ENCODE results near the gene CAST. TPM values are rescaled to one million over a fixed set of nuclear protein-coding genes. Genes with fewer than 3 reads are reported as not detected.

The CAST gene
- polyA plus RNA-seq, 2 donors, result 205 to 245 TPM

GRCh38 chr5:96703384-96703920 is 41.3 kb downstream of the CAST start:
- Histone ChIP-seq H3K4me3 (ENCODE audit: low read depth in 1 of 2, low read length in 2 of 2) (peak overlapping the region; percentile 66 to 78), H3K27me3 (ENCODE audit: control insufficient read depth in 1 of 2, insufficient read depth in 2 of 2, low read length in 2 of 2) (no peaks in the 10 kb centered on the region), H3K27ac (ENCODE audit: low read depth in 2 of 2, low read length in 1 of 2) (peak overlapping the region; percentile 99), H3K4me1 (ENCODE audit: control insufficient read depth in 2 of 2, insufficient read depth in 2 of 2, low read length in 1 of 2) (peaks cover 0 to 4% of the 10 kb centered on the region in 2 donors), H3K36me3 (ENCODE audit: control insufficient read depth in 2 of 2, insufficient read depth in 2 of 2, low read length in 1 of 2) (peaks cover 0 to 4% of the 10 kb centered on the region in 2 donors), H3K9me3 (ENCODE audit: control insufficient read depth in 2 of 2, insufficient read depth in 1 of 2, low read depth in 1 of 2, low read length in 1 of 2) (no peaks in the 10 kb centered on the region)
- WGBS, 2 donors, result 10 to 12% methylated on average over 7 of the region's 7 CpGs

DNA sequence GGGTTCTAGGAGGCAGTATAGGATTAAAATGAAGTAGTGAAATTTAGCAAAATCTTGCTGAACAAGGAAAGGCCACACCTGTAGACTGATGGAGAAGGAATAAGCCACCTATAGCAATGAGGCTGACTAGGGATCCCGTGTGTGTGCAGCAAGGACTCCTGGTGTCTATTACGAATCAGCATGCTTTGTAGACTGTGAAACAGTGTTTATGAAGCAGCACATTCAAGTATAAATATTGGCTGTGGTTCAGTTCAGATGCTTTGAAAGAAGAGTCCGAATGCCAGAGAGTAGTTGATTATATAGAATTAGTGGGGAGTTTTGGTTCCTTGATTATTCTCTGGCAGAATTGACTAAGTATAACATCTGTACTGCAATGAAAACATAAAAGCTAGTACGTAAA is 41.8 kb downstream of the CAST start:
- Histone ChIP-seq H3K27me3 (ENCODE audit: control insufficient read depth in 1 of 2, insufficient read depth in 2 of 2, low read length in 2 of 2) (no peaks in the 10 kb centered on the region), H3K4me3 (ENCODE audit: low read depth in 1 of 2, low read length in 2 of 2) (peak overlapping the region in 1 of 2 donors; percentile 66)
- whole genome bisulfite sequencing, 2 donors, result 40 to 41% methylated on average over 4 of the region's 4 CpGs

GRCh38 chr5:96706433-96707111 is 44.4 kb downstream of the CAST start:
- Histone ChIP-seq H3K27me3 (ENCODE audit: control insufficient read depth in 1 of 2, insufficient read depth in 2 of 2, low read length in 2 of 2) (no peaks in the 10 kb centered on the region), H3K36me3 (ENCODE audit: control insufficient read depth in 2 of 2, insufficient read depth in 2 of 2, low read length in 1 of 2) (no peaks in the 10 kb centered on the region), H3K4me3 (ENCODE audit: low read depth in 1 of 2, low read length in 2 of 2) (no peak overlapping the region), H3K4me1 (ENCODE audit: control insufficient read depth in 2 of 2, insufficient read depth in 2 of 2, low read length in 1 of 2) (peaks cover 0 to 4% of the 10 kb centered on the region in 2 donors), H3K9me3 (ENCODE audit: control insufficient read depth in 2 of 2, insufficient read depth in 1 of 2, low read depth in 1 of 2, low read length in 1 of 2) (no peaks in the 10 kb centered on the region), H3K27ac (ENCODE audit: low read depth in 2 of 2, low read length in 1 of 2) (peak overlapping the region; percentile 83 to 91)
- 54 to 70% methylated on average over 5 of the region's 5 CpGs for WGBS, 2 donors

More for the DNA sequence above, 41.8 kb downstream of the CAST start:
- H3K4me1 ChIP-seq (ENCODE audit: control insufficient read depth in 2 of 2, insufficient read depth in 2 of 2, low read length in 1 of 2), result peaks cover 0 to 4% of the 10 kb centered on the region in 2 donors
- peaks cover 0 to 4% of the 10 kb centered on the region in 2 donors for H3K36me3 ChIP-seq (ENCODE audit: control insufficient read depth in 2 of 2, insufficient read depth in 2 of 2, low read length in 1 of 2)
- H3K27ac ChIP-seq (ENCODE audit: low read depth in 2 of 2, low read length in 1 of 2), result peak overlapping the region; percentile 99
- no peaks in the 10 kb centered on the region for H3K9me3 ChIP-seq (ENCODE audit: control insufficient read depth in 2 of 2, insufficient read depth in 1 of 2, low read depth in 1 of 2, low read length in 1 of 2)

- Histone ChIP-seq H3K36me3 (ENCODE audit: control insufficient read depth in 2 of 2, insufficient read depth in 2 of 2, low read length in 1 of 2) (no peaks in the 10 kb centered on the region), H3K27ac (ENCODE audit: low read depth in 2 of 2, low read length in 1 of 2) (peak overlapping the region; percentile 75 to 89), H3K4me3 (ENCODE audit: low read depth in 1 of 2, low read length in 2 of 2) (no peak overlapping the region), H3K9me3 (ENCODE audit: control insufficient read depth in 2 of 2, insufficient read depth in 1 of 2, low read depth in 1 of 2, low read length in 1 of 2) (no peaks in the 10 kb centered on the region), H3K27me3 (ENCODE audit: control insufficient read depth in 1 of 2, insufficient read depth in 2 of 2, low read length in 2 of 2) (no peaks in the 10 kb centered on the region), H3K4me1 (ENCODE audit: control insufficient read depth in 2 of 2, insufficient read depth in 2 of 2, low read length in 1 of 2) (no peaks in the 10 kb centered on the region)
- WGBS, 2 donors, result 56 to 66% methylated on average over 4 of the region's 4 CpGs
Observed at GRCh38 chr5:96708600-96708999, 46.4 kb downstream of the CAST start.

DNA sequence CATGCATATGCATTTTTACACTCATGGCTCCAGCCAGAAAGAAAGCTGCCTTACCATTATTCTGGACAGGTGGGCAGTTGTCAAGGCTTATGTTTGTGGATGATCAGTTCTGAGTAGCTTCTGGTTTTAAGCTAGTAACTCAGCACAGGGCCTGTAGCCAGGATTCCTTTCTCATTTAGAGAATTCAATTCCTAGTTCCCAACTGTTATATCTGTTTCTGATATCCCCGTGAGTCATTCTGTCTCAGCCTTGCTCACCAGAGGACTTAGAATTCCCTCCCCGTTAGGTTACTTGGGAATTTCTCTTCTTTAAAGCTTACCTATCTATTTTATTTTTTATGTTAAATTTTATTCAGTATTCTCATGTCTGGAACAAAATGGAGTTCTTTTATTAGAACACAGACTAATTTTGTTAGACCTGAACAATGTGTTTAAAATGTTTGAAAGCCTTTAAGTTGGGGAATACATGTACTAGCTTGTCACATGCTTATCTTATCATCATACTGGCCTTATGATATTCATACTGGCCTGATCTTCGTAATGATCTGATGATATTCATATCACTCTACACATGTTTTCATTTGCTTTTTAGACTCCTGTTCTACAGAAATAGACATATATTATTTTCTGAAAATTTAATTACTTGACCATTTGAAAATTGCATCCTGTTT is 47.1 kb downstream of the CAST start:
- H3K27me3 ChIP-seq (ENCODE audit: control insufficient read depth in 1 of 2, insufficient read depth in 2 of 2, low read length in 2 of 2), result no peaks in the 10 kb centered on the region
- H3K4me1 ChIP-seq (ENCODE audit: control insufficient read depth in 2 of 2, insufficient read depth in 2 of 2, low read length in 1 of 2), result no peaks in the 10 kb centered on the region
- 30 to 35% methylated on average over 3 of the region's 3 CpGs for WGBS, 2 donors
- H3K4me3 ChIP-seq (ENCODE audit: low read depth in 1 of 2, low read length in 2 of 2), result no peak overlapping the region
- H3K9me3 ChIP-seq (ENCODE audit: control insufficient read depth in 2 of 2, insufficient read depth in 1 of 2, low read depth in 1 of 2, low read length in 1 of 2), result no peaks in the 10 kb centered on the region
- no peaks in the 10 kb centered on the region for H3K36me3 ChIP-seq (ENCODE audit: control insufficient read depth in 2 of 2, insufficient read depth in 2 of 2, low read length in 1 of 2)
- H3K27ac ChIP-seq (ENCODE audit: low read depth in 2 of 2, low read length in 1 of 2), result peak overlapping the region; percentile 75 to 82

GRCh38 chr5:96712100-96712746 is 50.0 kb downstream of the CAST start:
- Histone ChIP-seq H3K36me3 (ENCODE audit: control insufficient read depth in 2 of 2, insufficient read depth in 2 of 2, low read length in 1 of 2) (no peaks in the 10 kb centered on the region), H3K4me1 (ENCODE audit: control insufficient read depth in 2 of 2, insufficient read depth in 2 of 2, low read length in 1 of 2) (no peaks in the 10 kb centered on the region), H3K27ac (ENCODE audit: low read depth in 2 of 2, low read length in 1 of 2) (no peak overlapping the region), H3K4me3 (ENCODE audit: low read depth in 1 of 2, low read length in 2 of 2) (no peak overlapping the region), H3K9me3 (ENCODE audit: control insufficient read depth in 2 of 2, insufficient read depth in 1 of 2, low read depth in 1 of 2, low read length in 1 of 2) (no peaks in the 10 kb centered on the region), H3K27me3 (ENCODE audit: control insufficient read depth in 1 of 2, insufficient read depth in 2 of 2, low read length in 2 of 2) (no peaks in the 10 kb centered on the region)
- 94 to 95% methylated on average over 2 of the region's 2 CpGs for WGBS, 2 donors

DNA sequence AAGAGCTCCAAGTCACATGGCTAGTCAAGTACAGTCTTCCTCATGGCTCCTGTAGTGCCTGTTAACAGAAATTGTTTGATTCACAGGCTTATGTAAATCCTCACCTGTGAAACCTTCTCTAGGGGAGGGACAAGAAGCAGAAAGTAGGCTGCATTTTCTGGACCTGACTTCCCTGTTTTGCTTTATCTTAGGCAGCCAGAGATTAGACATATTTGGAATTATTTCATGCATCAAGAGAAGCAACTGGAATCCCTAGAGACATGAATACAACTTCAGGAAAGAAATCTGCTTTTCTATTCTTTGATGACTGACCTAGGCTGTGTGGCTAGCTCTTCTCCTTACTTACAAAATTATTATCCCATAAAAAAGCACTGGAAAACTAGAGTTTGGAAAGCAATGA is 52.3 kb downstream of the CAST start:
- peak overlapping the region; percentile 51 to 59 for H3K27ac ChIP-seq (ENCODE audit: low read depth in 2 of 2, low read length in 1 of 2)
- H3K9me3 ChIP-seq (ENCODE audit: control insufficient read depth in 2 of 2, insufficient read depth in 1 of 2, low read depth in 1 of 2, low read length in 1 of 2), result no peaks in the 10 kb centered on the region
- no peaks in the 10 kb centered on the region for H3K27me3 ChIP-seq (ENCODE audit: control insufficient read depth in 1 of 2, insufficient read depth in 2 of 2, low read length in 2 of 2)
- no peak overlapping the region for H3K4me3 ChIP-seq (ENCODE audit: low read depth in 1 of 2, low read length in 2 of 2)
- no peaks in the 10 kb centered on the region for H3K36me3 ChIP-seq (ENCODE audit: control insufficient read depth in 2 of 2, insufficient read depth in 2 of 2, low read length in 1 of 2)
- peaks cover 0 to 6% of the 10 kb centered on the region in 2 donors for H3K4me1 ChIP-seq (ENCODE audit: control insufficient read depth in 2 of 2, insufficient read depth in 2 of 2, low read length in 1 of 2)

DNA sequence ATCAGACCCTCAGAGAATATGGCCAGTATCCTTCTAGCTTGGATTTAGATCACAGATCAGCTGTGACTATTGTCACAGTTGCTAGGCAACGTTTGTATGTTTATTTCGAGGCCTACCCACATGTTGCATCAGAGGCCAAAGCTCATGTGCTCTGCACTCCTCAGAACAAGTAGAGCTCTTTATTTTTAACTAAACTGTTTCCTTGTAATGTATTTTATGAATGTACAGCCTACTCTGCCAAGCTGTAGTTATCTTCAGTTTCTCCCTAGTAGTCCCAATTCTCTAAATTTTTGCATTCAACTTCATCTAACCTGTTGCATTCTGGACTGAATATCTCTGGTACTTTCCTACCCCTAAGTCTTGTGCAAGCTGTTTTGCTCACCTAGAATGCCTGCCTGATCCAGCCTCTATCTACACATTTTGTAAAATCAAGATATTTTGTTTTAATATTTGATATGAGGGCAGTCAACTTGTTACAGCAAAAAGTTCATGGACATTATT is 52.8 kb downstream of the CAST start:
- no peaks in the 10 kb centered on the region for H3K9me3 ChIP-seq (ENCODE audit: control insufficient read depth in 2 of 2, insufficient read depth in 1 of 2, low read depth in 1 of 2, low read length in 1 of 2)
- 3 to 7% methylated on average over 2 of the region's 2 CpGs for WGBS, 2 donors
- H3K36me3 ChIP-seq (ENCODE audit: control insufficient read depth in 2 of 2, insufficient read depth in 2 of 2, low read length in 1 of 2), result no peaks in the 10 kb centered on the region
- peaks cover 0 to 9% of the 10 kb centered on the region in 2 donors for H3K4me1 ChIP-seq (ENCODE audit: control insufficient read depth in 2 of 2, insufficient read depth in 2 of 2, low read length in 1 of 2)
- H3K4me3 ChIP-seq (ENCODE audit: low read depth in 1 of 2, low read length in 2 of 2), result no peak overlapping the region
- H3K27me3 ChIP-seq (ENCODE audit: control insufficient read depth in 1 of 2, insufficient read depth in 2 of 2, low read length in 2 of 2), result no peaks in the 10 kb centered on the region
- H3K27ac ChIP-seq (ENCODE audit: low read depth in 2 of 2, low read length in 1 of 2), result peak overlapping the region; percentile 51 to 59

- Histone ChIP-seq H3K9me3 (ENCODE audit: control insufficient read depth in 2 of 2, insufficient read depth in 1 of 2, low read depth in 1 of 2, low read length in 1 of 2) (no peaks in the 10 kb centered on the region), H3K27me3 (ENCODE audit: control insufficient read depth in 1 of 2, insufficient read depth in 2 of 2, low read length in 2 of 2) (no peaks in the 10 kb centered on the region), H3K4me3 (ENCODE audit: low read depth in 1 of 2, low read length in 2 of 2) (no peak overlapping the region), H3K36me3 (ENCODE audit: control insufficient read depth in 2 of 2, insufficient read depth in 2 of 2, low read length in 1 of 2) (no peaks in the 10 kb centered on the region), H3K4me1 (ENCODE audit: control insufficient read depth in 2 of 2, insufficient read depth in 2 of 2, low read length in 1 of 2) (peaks cover 0 to 9% of the 10 kb centered on the region in 2 donors), H3K27ac (ENCODE audit: low read depth in 2 of 2, low read length in 1 of 2) (no peak overlapping the region)
- 77 to 87% methylated on average over 5 of the region's 5 CpGs for WGBS, 2 donors
Observed at GRCh38 chr5:96716007-96716406, 53.8 kb downstream of the CAST start.

Data from esophagus (tissue), 2 donors.